GM12891 (cell line): ENCODE measurements around the gene IGF1R.

Experiments used
- DNase-seq: peaks from one replicate; pipeline ENCODE4 v3.0.0; 2011; ENCODE audit warnings: low spot score; ENCODE audit not compliant: insufficient read length
- FAIRE-seq: peaks from 2 replicates; lab custom pipeline; 2011; peaks lifted over from hg19 to GRCh38; lab: Jason Lieb, UNC
- PAX5 ChIP-seq: IDR thresholded peaks from 2 replicates; pipeline ENCODE4 v1.6.1; 2011; ENCODE audit warnings: low read length, moderate library complexity, mild to moderate bottlenecking; ENCODE audit not compliant: insufficient read depth, severe bottlenecking
- POLR2A ChIP-seq: IDR thresholded peaks from 2 replicates; pipeline ENCODE4 v1.6.1; 2011; ENCODE audit warnings: low read depth, low read length, control low read depth
- POLR2AphosphoS5 ChIP-seq: IDR thresholded peaks from 2 replicates; pipeline ENCODE4 v1.6.1; 2011; ENCODE audit warnings: low read depth, low read length, control low read depth
- POU2F2 ChIP-seq: IDR thresholded peaks from 2 replicates; pipeline ENCODE4 v1.6.1; 2011; ENCODE audit warnings: low read depth, mild to moderate bottlenecking, control low read depth, low read length, moderate library complexity
- SPI1 ChIP-seq: IDR thresholded peaks from 2 replicates; pipeline ENCODE4 v1.6.1; 2011; ENCODE audit warnings: low read depth, low read length, control low read depth
- TAF1 ChIP-seq: IDR thresholded peaks from 2 replicates; pipeline ENCODE4 v1.6.1; 2011; ENCODE audit warnings: low read depth, low read length, control low read depth

IGF1R gene

DNA sequence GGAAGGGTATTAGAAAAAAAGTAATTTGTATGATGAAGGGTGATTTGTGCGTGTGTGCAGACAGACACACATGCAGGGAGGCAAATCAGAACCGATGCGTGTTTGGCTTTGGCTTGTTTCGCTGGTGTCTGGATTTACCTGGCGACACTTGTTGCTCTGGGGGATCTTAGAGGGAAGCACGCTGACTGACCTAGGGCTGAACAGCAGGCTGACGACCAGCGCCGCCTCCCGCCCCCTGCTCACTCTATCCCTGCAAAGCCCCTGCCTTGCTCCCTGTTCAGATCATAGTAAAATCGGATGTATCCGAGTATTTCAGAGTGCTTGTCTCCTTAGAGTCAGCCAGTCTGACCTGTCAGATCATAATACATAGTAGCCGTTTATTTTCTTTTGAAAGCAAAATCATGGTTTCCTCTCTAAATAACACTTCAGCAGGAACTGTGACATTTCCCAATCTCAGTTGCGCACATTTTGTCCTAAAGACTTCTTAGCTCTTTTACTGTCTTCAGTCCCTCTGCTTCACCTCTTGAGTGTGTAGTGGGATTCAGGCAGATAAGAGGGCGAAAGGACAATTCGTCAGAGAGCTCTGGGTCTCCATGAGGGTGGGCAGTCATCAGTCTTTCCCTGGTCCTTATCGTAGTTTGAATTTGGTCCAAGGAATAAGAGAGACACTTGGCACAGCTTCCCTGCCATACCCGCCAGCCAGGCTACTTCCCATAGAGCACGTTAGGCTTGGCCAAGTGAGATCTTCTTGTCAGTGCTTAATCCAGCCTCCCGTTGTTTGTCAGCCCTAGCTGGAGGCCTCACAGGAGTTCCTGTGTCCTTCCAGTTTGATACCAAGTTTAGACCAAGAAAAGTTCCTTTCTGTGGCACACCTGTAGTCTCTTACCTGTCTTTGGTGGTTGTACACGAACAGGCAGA, 261.9 kb downstream of the IGF1R start:
- FAIRE-seq (no peak), DNase-seq (no peak)
- TF ChIP-seq TAF1: no peak
- no peak for TF ChIP-seq POLR2AphosphoS5
- TF ChIP-seq POLR2A: no peak
- TF ChIP-seq POU2F2: no peak
- no peak for TF ChIP-seq SPI1
- TF ChIP-seq PAX5: no peak

DNA sequence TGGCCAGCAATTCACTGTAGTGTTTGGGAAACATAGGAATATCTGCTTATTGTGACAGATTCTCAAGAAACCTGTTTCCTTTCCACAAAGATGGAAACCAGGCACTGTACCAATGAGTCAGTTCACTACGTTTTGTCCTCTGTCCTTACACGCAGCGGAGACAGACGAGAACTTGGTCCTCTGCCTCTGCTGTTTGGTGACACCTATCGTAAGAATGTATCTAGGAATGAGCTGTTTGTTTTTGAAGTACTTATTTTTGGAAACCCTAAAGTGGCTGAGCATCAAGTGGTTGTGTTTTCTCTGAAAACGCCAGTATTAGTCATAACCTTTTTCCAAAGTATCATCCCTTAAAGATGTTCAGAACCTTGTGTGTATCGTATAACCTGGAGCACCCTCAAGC, 266.3 kb downstream of the IGF1R start:
- TF ChIP-seq PAX5: no peak
- no peak for TF ChIP-seq TAF1
- no peak for TF ChIP-seq POU2F2
- TF ChIP-seq SPI1: no peak
- TF ChIP-seq POLR2A: no peak
- DNase-seq (no peak), FAIRE-seq (no peak)

DNA sequence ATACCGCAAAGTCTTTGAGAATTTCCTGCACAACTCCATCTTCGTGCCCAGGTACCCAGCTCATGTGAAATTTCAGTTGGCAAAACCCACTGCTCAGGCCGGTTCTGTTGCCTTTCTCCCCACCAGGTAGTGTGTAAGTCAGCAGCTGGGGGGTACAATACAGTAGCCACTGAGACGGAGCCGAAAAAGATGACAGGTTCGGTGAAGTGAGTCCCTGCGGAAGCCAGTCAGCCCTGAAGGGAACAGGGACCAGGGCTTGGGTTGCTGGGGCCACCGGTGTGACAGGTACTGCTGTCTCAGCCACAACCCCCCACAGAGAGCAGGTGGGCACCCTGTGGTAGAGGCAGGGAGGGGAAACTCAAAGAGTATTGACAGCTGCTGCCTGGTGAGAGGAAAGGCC, 268.5 kb downstream of the IGF1R start:
- FAIRE-seq (no peak), DNase-seq (no peak)
- TF ChIP-seq TAF1: no peak
- TF ChIP-seq SPI1: no peak
- no peak for TF ChIP-seq PAX5
- no peak for TF ChIP-seq POLR2AphosphoS5
- no peak for TF ChIP-seq POU2F2
- TF ChIP-seq POLR2A: no peak

DNA sequence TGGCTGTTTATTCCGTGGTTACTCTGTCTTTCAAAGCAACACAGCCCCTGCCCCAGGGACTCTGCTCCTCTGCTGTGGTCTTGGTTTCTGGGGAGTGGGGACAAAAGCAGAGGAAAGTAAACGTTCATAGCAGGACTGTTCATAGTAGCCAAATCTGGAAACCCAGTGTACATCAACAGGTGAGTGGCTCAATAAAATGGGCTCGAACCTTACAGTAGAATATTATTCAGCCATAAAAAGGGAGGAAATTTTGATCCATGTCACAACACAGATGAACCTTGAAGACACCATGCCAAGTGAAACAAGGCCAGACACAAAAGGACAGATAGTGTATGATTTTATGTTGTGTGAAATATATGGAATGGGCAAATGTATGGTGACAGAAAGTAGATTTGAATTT, 269.1 kb downstream of the IGF1R start:
- no peak for FAIRE-seq
- TF ChIP-seq SPI1 (no peak), TAF1 (no peak), POU2F2 (no peak), PAX5 (no peak), POLR2A (no peak), POLR2AphosphoS5 (no peak)
- no peak for DNase-seq

DNA sequence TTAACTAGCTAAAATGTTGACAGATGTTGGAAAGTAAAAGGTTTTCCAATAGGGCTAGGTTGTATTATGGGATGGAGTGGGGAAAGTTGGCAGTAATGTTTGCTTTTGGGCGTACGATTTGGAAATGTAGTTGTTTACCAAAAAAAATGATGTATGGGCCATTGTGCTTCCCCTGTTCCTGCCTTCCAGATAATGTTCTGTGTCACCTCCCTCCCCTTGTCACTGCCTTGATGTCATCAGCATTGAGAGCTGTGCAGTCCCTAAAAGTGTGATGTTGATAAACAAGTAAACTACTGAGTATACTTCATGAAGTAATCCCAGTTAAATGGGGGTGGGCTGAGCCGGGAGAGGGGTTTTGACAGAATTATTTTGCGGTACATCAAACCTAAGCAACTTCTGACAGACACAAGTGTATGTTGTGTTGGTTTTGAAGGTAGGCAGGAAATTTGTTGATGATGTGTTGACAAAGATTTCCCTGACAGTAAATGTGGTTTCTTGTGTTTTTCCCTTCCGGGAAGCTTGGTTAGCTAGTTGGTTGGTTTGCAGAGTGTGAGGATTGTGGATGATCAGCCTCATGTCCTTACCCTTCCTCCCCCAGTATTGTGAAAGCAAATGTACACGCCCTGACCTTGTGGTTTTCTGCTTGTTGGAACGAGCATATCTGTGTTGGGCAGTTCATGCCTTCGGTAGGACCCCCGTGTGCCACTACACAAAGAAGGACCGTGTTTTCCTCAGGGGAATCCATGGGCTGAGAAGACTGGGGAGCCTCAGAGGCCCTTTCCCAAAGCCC, 271.9 kb downstream of the IGF1R start:
- FAIRE-seq: no peak
- no peak for DNase-seq
- TF ChIP-seq POU2F2 (no peak), POLR2AphosphoS5 (no peak), TAF1 (no peak), SPI1 (no peak)

DNA sequence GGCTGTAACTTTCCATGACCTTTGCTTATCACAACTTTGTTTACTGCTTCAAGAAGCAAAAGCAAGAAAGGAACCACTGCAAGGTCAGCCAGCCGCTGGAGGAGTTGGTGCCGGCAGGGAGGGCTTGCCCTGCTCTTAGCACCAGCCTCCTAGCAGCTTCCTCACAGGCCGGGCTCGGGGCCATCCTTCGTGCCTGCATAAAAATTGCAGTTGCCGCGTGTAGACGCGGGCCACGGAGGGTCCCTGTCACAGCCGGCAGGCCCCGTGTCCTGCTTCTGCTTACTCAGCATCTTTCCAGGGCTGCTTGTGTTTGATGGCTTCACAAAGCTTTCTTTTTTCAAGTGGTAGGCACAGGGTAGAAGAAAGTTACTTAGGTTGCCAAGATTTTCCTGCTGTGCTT, 274.8 kb downstream of the IGF1R start:
- TF ChIP-seq TAF1: no peak
- TF ChIP-seq PAX5: no peak
- TF ChIP-seq SPI1: no peak
- no peak for TF ChIP-seq POLR2A
- no peak for TF ChIP-seq POLR2AphosphoS5
- no peak for TF ChIP-seq POU2F2
- DNase-seq: no peak
- no peak for FAIRE-seq

DNA sequence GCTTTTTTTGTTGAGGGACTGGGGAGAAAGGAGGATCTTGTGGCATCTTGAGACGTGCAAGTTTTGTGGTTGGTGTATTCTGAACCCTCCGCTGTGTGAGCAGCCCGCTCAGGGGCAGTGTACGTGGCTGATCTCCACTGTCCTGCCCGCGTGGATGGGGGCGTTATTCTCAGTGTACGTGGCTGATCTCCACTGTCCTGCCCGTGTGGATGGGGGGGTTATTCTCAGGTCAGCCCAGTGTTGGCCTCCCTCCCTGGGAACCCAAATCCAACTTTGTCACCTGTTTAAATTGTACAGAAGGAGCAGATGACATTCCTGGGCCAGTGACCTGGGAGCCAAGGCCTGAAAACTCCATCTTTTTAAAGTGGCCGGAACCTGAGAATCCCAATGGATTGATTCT, 275.2 kb downstream of the IGF1R start:
- TF ChIP-seq POLR2A (no peak), POLR2AphosphoS5 (no peak), POU2F2 (no peak), SPI1 (no peak), PAX5 (no peak), TAF1 (no peak)
- FAIRE-seq: no peak
- DNase-seq: no peak

DNA sequence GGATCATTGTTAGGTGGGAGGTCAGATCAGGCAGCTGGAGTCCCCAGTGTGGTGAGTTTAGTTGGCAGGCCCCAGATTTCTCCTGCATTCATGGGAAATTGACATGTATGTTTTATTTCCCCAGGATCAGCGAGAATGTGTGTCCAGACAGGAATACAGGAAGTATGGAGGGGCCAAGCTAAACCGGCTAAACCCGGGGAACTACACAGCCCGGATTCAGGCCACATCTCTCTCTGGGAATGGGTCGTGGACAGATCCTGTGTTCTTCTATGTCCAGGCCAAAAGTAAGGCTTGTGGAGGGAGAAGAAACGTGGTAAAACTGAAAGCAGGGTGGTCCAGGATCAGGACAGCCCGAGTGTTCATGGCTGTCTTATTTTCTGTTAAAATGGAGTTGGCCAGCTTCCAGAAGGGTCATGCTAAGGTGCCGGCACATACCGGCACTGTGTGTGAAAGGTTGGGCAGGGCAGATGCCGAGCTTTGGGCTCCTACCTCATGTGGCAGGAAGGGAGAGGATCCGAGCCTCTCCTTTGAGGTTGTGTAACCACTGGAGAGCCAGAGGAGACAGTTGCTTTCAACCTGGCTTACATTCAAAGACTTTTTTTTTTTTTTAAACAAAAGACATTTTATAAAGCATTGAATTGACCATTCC, 276.2 kb downstream of the IGF1R start:
- no peak for FAIRE-seq
- TF ChIP-seq PAX5 (no peak), SPI1 (no peak), POLR2AphosphoS5 (no peak), POLR2A (no peak)
- no peak for DNase-seq

DNA sequence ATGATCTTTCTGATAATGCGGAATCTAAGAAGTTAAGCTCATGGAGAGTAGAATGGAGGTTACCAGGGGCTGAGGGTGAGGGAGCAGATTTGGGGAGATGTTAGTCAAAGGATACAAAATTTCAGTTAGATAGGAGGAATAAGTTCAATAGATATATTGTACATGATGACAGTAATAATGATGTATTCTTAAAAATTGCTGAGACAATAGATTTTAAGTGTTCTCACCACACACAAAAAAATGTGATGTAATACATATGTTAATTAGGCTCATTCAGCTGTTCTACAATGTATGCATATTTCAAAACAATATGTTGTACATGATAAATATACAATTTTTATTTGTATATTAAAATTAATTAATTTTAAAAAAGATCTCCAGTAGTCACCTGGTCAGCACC, 277.9 kb downstream of the IGF1R start:
- no peak for FAIRE-seq

More for the DNA sequence above, 277.9 kb downstream of the IGF1R start:
- no peak for DNase-seq
- TF ChIP-seq TAF1 (no peak), POLR2AphosphoS5 (no peak), PAX5 (no peak), SPI1 (no peak), POLR2A (no peak), POU2F2 (no peak)
